Thyroid gland (tissue), 4 donors: ENCODE results near the gene KLHL34. TPM values are rescaled to one million over a fixed set of nuclear protein-coding genes. Genes with fewer than 3 reads are reported as not detected.

Experiments
- DNase-seq, 2 donors: peaks; one replicate each; pipeline ENCODE4 v3.0.0-alpha.2; 2019
- H3K27ac ChIP-seq, 3 donors: fragments of 200-600 bp; sonication (generic); 1 replicate in 2 of 3; 2 replicates in 1 of 3; pipeline ENCODE4 v1.5.1; 2016 to 2019; ENCODE audit warnings: mild to moderate bottlenecking in 1 of 3, moderate library complexity in 1 of 3
- H3K27me3 ChIP-seq: fragments of 200-600 bp; sonication (generic); one replicate; pipeline ENCODE4 v1.5.1; 2019
- H3K36me3 ChIP-seq, 2 donors: fragments of 200-600 bp; sonication (generic); one replicate each; pipeline ENCODE4 v1.5.1; 2016 to 2019
- H3K4me1 ChIP-seq, 2 donors: fragments of 200-600 bp; sonication (generic); one replicate each; pipeline ENCODE4 v1.5.1; 2017 to 2019
- H3K4me3 ChIP-seq, 3 donors: fragments of 200-600 bp; sonication (generic); replicated peaks in 1 of 3; 1 replicate in 2 of 3; 2 replicates in 1 of 3; pipeline ENCODE4 v1.5.1; 2016; ENCODE audit warnings: mild to moderate bottlenecking in 1 of 3
- H3K9me3 ChIP-seq: fragments of 200-600 bp; sonication (generic); one replicate; pipeline ENCODE4 v1.5.1; 2017
- POLR2A ChIP-seq, 2 donors: fragments of 450-650 bp; IDR thresholded peaks; one replicate each; pipeline ENCODE4 v1.6.1; 2017; ENCODE audit warnings: antibody characterized with exemption in 2 of 2, mild to moderate bottlenecking in 2 of 2, moderate library complexity in 1 of 2
- WGBS, 2 donors: methylation state at CpG; one replicate each; pipeline ENCODE4 v1.1.5; 2017; 5-methylcytosine and 5-hydroxymethylcytosine counted together
- intact Hi-C: fragments of 100-400 bp; cut with DNase I; formaldehyde crosslinking; loops from one replicate; pipeline ENCODE4 v1.15.1; 2023
- total RNA-seq, 4 donors: library from RNA; depleted of rRNA; stranded (reverse); fragments of >200 nt; gene quantifications; one replicate each; pipeline ENCODE4 v1.2.3, GENCODE V29; 2016
- TF ChIP-seq, protein P1 (sequence below), 6 experiments: fragments of 200-600 bp in 3 of 6; fragments of 450-650 bp in 3 of 6; sonication (generic) in 3 of 6; IDR thresholded peaks; one replicate each; pipeline ENCODE4 v1.5.1; 2016 to 2019; ENCODE audit warnings: antibody characterized with exemption in 6 of 6, mild to moderate bottlenecking in 2 of 6, inconsistent platforms in 1 of 6, moderate library complexity in 1 of 6

Gene KLHL34
- total RNA-seq, 4 donors from 2014 or later: not detected

DNA sequence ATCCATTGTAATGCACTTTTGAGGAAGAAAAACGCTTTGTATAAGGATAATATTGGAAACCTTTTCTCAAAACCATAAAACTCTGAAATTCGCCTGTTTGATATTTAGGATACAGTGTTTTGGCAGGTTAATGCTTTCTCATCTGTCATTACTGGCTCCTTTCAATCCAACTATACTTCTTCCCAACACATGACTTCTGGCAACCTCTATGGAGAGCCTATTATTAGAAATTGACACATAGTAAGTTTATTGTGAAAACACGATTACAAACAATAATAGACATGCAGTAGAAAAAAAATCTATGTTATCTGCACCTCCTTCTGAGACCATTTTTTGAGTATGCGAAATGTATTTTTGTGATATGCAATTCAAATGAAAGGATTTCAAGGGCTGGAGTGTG lies 4.6 kb upstream of the KLHL34 start:
- DNase-seq: no peak
- 88% methylated on average over 4 of the region's 4 CpGs for WGBS, 2 donors
- Histone ChIP-seq H3K27me3 (no peaks in the 10 kb centered on the region), H3K27ac (no peak overlapping the region), H3K9me3 (no peaks in the 10 kb centered on the region), H3K4me3 (no peak overlapping the region), H3K4me1 (peaks cover 0 to 4% of the 10 kb centered on the region in 2 donors), H3K36me3 (no peaks in the 10 kb centered on the region)
- TF ChIP-seq, protein P1, sequence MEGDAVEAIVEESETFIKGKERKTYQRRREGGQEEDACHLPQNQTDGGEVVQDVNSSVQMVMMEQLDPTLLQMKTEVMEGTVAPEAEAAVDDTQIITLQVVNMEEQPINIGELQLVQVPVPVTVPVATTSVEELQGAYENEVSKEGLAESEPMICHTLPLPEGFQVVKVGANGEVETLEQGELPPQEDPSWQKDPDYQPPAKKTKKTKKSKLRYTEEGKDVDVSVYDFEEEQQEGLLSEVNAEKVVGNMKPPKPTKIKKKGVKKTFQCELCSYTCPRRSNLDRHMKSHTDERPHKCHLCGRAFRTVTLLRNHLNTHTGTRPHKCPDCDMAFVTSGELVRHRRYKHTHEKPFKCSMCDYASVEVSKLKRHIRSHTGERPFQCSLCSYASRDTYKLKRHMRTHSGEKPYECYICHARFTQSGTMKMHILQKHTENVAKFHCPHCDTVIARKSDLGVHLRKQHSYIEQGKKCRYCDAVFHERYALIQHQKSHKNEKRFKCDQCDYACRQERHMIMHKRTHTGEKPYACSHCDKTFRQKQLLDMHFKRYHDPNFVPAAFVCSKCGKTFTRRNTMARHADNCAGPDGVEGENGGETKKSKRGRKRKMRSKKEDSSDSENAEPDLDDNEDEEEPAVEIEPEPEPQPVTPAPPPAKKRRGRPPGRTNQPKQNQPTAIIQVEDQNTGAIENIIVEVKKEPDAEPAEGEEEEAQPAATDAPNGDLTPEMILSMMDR (IDR thresholded peaks at IDR 0.05): no peak
- TF ChIP-seq POLR2A (IDR thresholded peaks at IDR 0.05): no peak
- intact Hi-C loops: no loop called here

DNA sequence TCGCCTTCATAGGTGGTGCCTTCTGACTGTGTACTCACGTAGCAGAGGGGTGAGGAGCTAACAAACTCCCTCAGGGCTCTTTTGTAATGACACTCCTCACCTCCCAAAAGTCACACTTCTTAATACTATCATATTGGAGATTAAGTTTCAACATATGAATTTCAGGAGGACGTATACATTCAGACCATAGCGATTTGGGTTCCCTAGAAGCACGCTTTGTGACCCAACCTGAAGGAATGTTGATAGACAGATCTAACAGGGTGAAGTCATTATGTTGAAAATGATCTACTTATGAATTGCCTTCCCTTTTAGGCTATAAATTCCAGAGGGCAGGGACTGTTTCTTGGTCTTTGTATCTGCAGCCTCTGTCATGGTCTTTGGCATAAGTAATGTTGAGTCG lies 3.2 kb upstream of the KLHL34 start:
- TF ChIP-seq, protein P1 (IDR thresholded peaks at IDR 0.05): no peak
- DNase-seq: no peak
- H3K36me3 ChIP-seq: no peaks in the 10 kb centered on the region
- intact Hi-C loops: no loop called here
- H3K4me1 ChIP-seq: peaks cover 0 to 4% of the 10 kb centered on the region in 2 donors
- WGBS, 2 donors: 82 to 90% methylated on average over 6 of the region's 6 CpGs
- H3K27me3 ChIP-seq: no peaks in the 10 kb centered on the region
- H3K9me3 ChIP-seq: no peaks in the 10 kb centered on the region
- H3K4me3 ChIP-seq: no peak overlapping the region
- no peak overlapping the region for H3K27ac ChIP-seq

- 85 to 88% methylated on average over 2 of the region's 2 CpGs for WGBS, 2 donors
- H3K36me3 ChIP-seq: no peaks in the 10 kb centered on the region
- intact Hi-C loops: no loop called here
- no peak for TF ChIP-seq POLR2A (IDR thresholded peaks at IDR 0.05)
- TF ChIP-seq, protein P1 (IDR thresholded peaks at IDR 0.05): no peak
- H3K27me3 ChIP-seq: no peaks in the 10 kb centered on the region
- no peaks in the 10 kb centered on the region for H3K9me3 ChIP-seq
- H3K4me1 ChIP-seq: peaks cover 0 to 4% of the 10 kb centered on the region in 2 donors
- H3K4me3 ChIP-seq: no peak overlapping the region
- no peak overlapping the region for H3K27ac ChIP-seq
- DNase-seq: no peak
Observed at GRCh38 chrX:21660156-21660555, 2.0 kb upstream of the KLHL34 start.

- no peaks in the 10 kb centered on the region for H3K27me3 ChIP-seq
- peaks cover 0 to 4% of the 10 kb centered on the region in 2 donors for H3K4me1 ChIP-seq
- intact Hi-C loops: no loop called here
- H3K36me3 ChIP-seq: no peaks in the 10 kb centered on the region
- H3K4me3 ChIP-seq: no peak overlapping the region
- no peak for DNase-seq
- H3K9me3 ChIP-seq: no peaks in the 10 kb centered on the region
- TF ChIP-seq POLR2A (IDR thresholded peaks at IDR 0.05): no peak
- TF ChIP-seq, protein P1 (IDR thresholded peaks at IDR 0.05): no peak
- 89 to 90% methylated on average over 3 of the region's 3 CpGs for WGBS, 2 donors
- H3K27ac ChIP-seq: no peak overlapping the region
Observed at GRCh38 chrX:21659320-21659719, 1.2 kb upstream of the KLHL34 start.

- 35 to 43% methylated on average over 6 to 7 of the region's 23 CpGs for WGBS, 2 donors
- intact Hi-C loops: no loop called here
- Histone ChIP-seq H3K4me1 (peaks cover 0 to 4% of the 10 kb centered on the region in 2 donors), H3K27me3 (no peaks in the 10 kb centered on the region), H3K27ac (no peak overlapping the region), H3K9me3 (no peaks in the 10 kb centered on the region), H3K4me3 (no peak overlapping the region), H3K36me3 (no peaks in the 10 kb centered on the region)
- DNase-seq: no peak
- TF ChIP-seq POLR2A (IDR thresholded peaks at IDR 0.05): no peak
- TF ChIP-seq, protein P1 (IDR thresholded peaks at IDR 0.05): no peak
Observed at GRCh38 chrX:21658746-21659145, 616 bp upstream of the KLHL34 start.
